Measurements from ENCODE around the gene HTD2. TPM values are rescaled to one million over a fixed set of nuclear protein-coding genes. Genes with fewer than 3 reads are reported as not detected.
"Not testable (repeated sequence)": the region's sequence is repeated elsewhere in the genome, so short reads cannot be mapped to it uniquely, and the experiment has no call there.

HTD2 gene
- total RNA-seq, 1 donor: 11.6 TPM

DNA sequence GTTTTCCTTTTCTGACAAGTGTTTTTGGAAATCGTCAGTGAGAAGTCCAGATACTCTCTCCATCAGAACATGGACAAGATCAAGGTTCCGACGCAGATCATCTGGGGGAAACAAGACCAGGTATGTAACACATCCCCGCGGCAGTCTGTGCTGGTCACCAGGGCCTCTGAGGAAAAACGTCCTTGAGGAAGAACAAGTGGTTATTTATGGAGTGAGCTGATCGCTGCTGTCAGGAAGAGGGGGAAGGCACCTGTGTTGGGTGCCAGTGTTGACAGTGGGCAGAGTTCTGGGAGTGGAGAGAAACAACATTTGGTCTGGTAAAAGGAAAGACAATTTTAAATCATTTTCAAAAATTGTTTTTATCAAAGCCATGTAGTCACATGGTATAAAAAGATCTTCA is 21.0 kb upstream of the HTD2 start:
- no peaks in the 10 kb centered on the region for H3K27me3 ChIP-seq (ENCODE audit: insufficient read depth, low read length)
- no peaks in the 10 kb centered on the region for H3K9me3 ChIP-seq (ENCODE audit: low read depth, low read length)
- H3K4me3 ChIP-seq (ENCODE audit: low read length): no peak overlapping the region
- no peaks in the 10 kb centered on the region for H3K4me1 ChIP-seq (ENCODE audit: insufficient read depth, low read length)

DNA sequence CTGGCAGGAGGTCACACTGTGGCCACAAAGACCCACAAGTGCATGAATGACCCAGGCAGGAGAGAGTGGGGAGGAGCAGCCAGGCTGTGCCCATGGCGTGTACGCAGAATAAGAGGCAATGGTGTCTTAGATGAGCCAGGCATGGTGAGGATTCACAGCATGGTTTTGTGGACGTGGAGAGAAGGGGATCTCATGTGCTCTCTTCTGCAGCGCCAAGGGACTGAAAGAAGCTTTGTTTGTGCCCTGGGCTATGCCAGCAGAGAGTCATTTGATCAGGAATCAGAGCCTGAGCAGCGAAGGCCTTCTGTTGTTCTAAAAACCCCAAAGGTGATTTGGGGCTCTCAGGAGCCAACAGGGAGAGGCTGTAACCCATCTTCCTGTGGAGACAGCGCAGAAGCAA is 19.0 kb upstream of the HTD2 start:
- no peaks in the 10 kb centered on the region for H3K9me3 ChIP-seq (ENCODE audit: low read depth, low read length)
- H3K4me1 ChIP-seq (ENCODE audit: insufficient read depth, low read length): no peaks in the 10 kb centered on the region
- no peaks in the 10 kb centered on the region for H3K27me3 ChIP-seq (ENCODE audit: insufficient read depth, low read length)
- H3K4me3 ChIP-seq (ENCODE audit: low read length): no peak overlapping the region

DNA sequence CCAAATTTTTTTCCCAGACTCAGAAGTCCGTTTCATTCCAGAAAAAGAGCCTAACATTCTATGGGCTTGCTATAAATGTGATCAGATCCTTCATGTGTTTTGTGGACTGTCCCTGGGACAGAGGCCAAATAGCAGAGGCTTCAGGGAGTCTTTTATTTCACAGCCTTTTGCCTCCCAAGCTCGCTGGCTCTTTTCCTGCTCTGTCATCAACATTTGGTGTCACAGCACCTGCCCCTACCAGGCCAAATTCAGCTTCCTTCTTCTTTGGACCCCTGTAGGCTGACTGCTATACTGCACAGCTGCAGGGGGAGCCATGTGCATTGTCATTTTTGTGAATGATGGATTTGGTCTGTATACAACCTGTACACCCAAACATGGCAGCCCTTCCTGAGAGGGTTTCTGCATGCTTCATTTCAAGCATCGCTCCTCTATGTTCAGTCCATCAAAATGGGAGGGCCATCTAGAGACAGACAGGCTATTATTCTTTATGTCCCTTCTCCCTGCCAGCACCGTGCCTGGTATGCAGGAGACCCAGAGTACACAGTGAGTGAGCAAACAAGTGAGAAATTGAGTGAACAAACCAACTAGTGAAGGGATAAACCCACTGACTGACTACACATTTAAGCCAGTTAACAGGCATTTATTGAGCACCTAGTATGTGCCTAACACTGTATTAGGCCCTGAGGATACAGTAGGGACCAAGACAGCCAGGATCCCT is 18.1 kb upstream of the HTD2 start:
- no peak overlapping the region for H3K4me3 ChIP-seq (ENCODE audit: low read length)
- H3K9me3 ChIP-seq (ENCODE audit: low read depth, low read length): no peaks in the 10 kb centered on the region
- H3K27me3 ChIP-seq (ENCODE audit: insufficient read depth, low read length): no peaks in the 10 kb centered on the region
- no peaks in the 10 kb centered on the region for H3K4me1 ChIP-seq (ENCODE audit: insufficient read depth, low read length)

DNA sequence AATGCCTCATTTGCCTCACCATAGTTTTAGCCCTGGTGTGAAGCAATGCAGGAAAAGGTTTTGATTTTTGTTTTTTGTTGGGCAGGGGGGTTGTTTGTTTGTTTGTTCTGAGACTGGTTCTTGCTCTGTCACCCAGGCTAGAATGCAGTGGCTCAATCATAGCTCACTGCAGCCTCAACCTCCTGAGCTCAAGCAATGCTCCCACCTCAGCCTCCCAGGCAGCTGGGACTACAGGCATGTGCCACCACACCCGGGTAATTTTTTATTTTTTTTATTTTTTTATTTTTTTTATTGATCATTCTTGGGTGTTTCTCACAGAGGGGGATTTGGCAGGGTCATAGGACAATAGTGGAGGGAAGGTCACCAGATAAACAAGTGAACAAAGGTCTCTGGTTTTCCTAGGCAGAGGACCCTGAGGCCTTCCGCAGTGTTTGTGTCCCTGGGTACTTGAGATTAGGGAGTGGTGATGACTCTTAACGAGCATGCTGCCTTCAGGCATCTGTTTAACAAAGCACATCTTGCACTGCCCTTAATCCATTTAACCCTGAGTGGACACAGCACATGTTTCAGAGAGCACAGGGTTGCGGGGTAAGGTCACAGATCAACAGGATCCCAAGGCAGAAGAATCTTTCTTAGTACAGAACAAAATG is 17.2 kb upstream of the HTD2 start:
- not testable (repeated sequence) for H3K4me1 ChIP-seq (ENCODE audit: insufficient read depth, low read length); H3K9me3 ChIP-seq (ENCODE audit: low read depth, low read length); H3K27me3 ChIP-seq (ENCODE audit: insufficient read depth, low read length); H3K4me3 ChIP-seq (ENCODE audit: low read length)

DNA sequence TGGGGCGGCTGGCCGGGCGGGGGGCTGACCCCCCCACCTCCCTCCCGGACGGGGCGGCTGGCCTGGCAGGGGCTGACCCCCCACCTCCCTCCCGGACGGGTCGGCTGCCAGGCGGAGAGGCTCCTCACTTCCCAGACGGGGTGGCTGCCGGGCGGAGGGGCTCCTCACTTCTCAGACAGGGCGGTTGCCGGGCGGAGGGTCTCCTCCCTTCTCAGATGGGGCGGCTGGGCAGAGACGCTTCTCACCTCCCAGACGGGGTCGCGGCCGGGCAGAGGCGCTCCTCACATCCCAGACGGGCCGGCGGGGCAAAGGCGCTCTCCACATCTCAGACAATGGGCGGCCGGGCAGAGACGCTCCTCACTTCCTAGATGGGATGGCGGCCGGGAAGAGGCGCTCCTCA is 15.9 kb upstream of the HTD2 start:
- H3K4me3 ChIP-seq (ENCODE audit: low read length); H3K4me1 ChIP-seq (ENCODE audit: insufficient read depth, low read length); H3K9me3 ChIP-seq (ENCODE audit: low read depth, low read length); H3K27me3 ChIP-seq (ENCODE audit: insufficient read depth, low read length): not testable (repeated sequence)

DNA sequence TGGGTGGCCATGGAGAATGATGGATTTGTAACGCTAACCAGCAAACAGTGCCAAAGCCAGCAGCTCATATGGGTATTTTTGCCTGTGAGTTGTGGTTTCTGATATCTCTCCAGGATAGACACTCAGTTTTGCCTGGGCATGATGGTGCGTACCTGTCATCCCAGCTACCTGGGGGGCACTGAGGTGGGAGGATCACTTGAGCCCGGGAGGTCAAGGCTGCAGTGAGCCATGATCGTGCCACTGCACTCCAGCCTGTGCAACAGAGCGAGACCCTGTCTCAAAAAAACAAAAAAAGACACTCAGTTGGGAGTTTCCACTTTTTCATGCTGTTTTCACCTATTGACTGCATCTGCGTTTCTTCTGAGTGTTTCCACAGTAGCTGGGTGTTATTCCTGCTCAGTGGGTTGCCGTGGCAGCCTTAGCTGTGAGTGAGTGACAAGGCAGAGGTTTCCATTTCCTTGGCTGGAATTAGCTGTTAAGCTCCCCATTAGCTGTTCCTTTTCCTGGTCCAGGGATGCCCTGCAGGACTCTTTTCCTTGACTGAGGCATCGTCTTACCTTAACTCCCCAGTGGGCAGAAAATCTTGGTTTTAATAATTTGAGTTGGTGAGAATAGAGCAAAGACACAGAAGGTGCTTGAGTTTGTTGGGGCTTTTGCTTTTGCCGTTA is 14.5 kb upstream of the HTD2 start:
- no peaks in the 10 kb centered on the region for H3K27me3 ChIP-seq (ENCODE audit: insufficient read depth, low read length)
- H3K9me3 ChIP-seq (ENCODE audit: low read depth, low read length): no peaks in the 10 kb centered on the region
- H3K4me3 ChIP-seq (ENCODE audit: low read length): no peak overlapping the region
- no peaks in the 10 kb centered on the region for H3K4me1 ChIP-seq (ENCODE audit: insufficient read depth, low read length)

DNA sequence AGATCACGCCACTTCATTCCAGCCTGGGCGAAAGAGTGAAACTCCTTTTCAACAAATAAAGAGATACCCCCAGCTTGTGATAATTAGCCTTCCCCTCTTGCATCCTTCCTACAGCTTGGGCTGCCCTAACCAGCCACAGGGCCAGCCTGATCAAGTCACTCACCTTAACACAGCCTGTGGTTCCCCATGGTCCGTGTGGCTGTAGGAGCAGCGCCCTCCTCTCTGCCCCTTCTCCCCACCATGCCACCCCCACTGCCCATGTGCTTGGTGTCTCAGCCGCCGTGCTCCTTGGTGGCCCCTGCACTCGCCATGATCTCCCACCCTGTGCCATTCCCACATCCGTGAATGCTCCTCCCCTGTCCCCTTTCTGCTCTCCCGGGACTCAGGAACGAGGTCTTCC is 13.5 kb upstream of the HTD2 start:
- Histone ChIP-seq H3K27me3 (ENCODE audit: insufficient read depth, low read length) (no peaks in the 10 kb centered on the region), H3K4me3 (ENCODE audit: low read length) (no peak overlapping the region), H3K9me3 (ENCODE audit: low read depth, low read length) (no peaks in the 10 kb centered on the region), H3K4me1 (ENCODE audit: insufficient read depth, low read length) (no peaks in the 10 kb centered on the region)

DNA sequence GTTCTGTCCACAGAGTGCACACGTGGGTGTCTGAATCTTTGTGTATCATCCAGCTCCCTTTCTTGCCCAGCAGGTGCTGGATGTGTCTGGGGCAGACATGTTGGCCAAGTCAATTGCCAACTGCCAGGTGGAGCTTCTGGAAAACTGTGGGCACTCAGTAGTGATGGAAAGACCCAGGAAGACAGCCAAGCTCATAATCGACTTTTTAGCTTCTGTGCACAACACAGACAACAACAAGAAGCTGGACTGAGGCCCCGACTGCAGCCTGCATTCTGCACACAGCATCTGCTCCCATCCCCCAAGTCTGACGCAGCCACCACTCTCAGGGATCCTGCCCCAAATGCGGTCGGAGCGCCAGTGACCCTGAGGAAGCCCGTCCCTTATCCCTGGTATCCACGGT is 12.8 kb upstream of the HTD2 start:
- no peaks in the 10 kb centered on the region for H3K27me3 ChIP-seq (ENCODE audit: insufficient read depth, low read length)
- no peak overlapping the region for H3K4me3 ChIP-seq (ENCODE audit: low read length)
- no peaks in the 10 kb centered on the region for H3K9me3 ChIP-seq (ENCODE audit: low read depth, low read length)
- no peaks in the 10 kb centered on the region for H3K4me1 ChIP-seq (ENCODE audit: insufficient read depth, low read length)

DNA sequence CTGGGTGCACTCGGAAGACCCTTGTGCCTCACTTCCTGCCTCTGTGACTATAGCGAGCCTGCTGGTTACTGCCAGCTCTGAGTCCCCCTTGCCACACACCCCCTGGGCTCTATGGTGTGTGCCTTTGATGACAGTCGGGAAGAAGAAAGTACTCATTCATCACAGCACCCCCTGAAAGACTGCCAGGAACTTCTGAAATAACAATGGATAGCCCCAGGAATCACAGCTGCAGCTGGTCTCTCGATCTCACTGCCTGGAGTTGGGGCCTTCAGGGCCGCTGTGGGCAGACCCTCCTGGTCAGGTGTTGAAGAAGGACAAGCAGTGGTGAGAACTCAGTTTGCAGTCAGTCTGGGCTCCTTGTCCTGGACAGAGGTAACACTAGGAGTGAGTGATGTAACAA is 10.1 kb upstream of the HTD2 start:
- Histone ChIP-seq H3K4me1 (ENCODE audit: insufficient read depth, low read length) (no peaks in the 10 kb centered on the region), H3K9me3 (ENCODE audit: low read depth, low read length) (no peaks in the 10 kb centered on the region), H3K27me3 (ENCODE audit: insufficient read depth, low read length) (peaks cover 3% of the 10 kb centered on the region), H3K4me3 (ENCODE audit: low read length) (no peak overlapping the region)

DNA sequence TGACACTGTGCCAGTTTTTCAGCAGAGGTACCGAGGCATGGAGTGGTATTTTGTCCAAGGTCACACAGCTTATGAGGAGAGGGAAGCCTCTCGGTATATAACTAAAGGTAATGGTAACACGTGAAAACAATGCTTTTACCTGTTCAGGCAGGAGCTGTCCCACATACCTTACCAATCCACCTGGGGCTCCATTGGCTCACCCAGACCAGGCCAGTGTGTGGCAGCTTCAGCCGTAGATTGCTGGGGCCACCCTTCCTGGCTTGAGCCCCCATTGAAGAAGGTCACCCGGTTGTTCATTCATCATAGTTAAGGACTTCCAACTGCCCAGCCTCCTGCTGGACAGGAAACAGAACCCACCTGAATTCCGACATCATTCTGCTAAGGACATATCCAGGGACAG is 9.5 kb upstream of the HTD2 start:
- no peak overlapping the region for H3K4me3 ChIP-seq (ENCODE audit: low read length)
- no peaks in the 10 kb centered on the region for H3K4me1 ChIP-seq (ENCODE audit: insufficient read depth, low read length)
- H3K9me3 ChIP-seq (ENCODE audit: low read depth, low read length): peaks cover 4% of the 10 kb centered on the region
- peaks cover 9% of the 10 kb centered on the region for H3K27me3 ChIP-seq (ENCODE audit: insufficient read depth, low read length)

DNA sequence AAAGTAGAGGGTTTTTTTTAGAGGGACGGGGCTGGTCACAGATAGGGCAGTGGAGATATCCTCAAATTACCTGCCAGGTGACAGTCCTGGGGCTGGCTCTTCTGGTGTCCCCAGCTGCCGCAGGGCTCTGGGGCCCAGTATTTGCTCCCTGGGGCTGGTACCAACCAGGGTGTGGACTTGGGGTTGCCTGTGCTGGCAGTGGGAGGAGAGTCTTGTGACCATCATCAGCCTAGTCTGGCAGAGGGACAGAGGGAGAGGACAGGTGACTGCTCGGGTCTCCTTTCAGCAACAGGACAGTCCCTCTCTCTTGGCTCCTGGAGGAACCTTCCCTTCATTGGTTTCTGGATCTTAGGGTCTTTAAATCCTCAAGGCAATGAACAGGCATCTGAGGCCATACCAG is 8.1 kb upstream of the HTD2 start:
- Histone ChIP-seq H3K4me3 (ENCODE audit: low read length) (no peak overlapping the region), H3K9me3 (ENCODE audit: low read depth, low read length) (peaks cover 4% of the 10 kb centered on the region), H3K4me1 (ENCODE audit: insufficient read depth, low read length) (no peaks in the 10 kb centered on the region), H3K27me3 (ENCODE audit: insufficient read depth, low read length) (peaks cover 10% of the 10 kb centered on the region)

DNA sequence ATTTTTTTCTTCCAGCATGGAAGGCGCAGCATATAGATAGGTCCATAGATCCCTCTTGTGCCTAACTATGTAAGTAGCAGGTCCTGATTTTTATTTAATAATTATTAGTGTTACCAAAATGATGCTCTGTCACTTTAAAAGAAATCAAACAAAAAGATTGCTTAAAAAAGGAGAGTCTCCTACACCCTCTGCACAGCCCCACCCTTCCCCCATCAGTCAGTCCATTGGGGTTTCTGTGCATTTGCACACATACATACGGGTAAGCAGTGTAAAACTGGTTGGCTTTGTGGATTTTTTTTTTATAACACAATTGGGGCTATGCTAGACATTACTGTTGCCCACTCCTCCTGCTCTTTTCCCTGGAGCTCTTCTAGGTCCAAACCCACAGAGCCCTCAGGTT is 7.2 kb upstream of the HTD2 start:
- Histone ChIP-seq H3K4me1 (ENCODE audit: insufficient read depth, low read length) (no peaks in the 10 kb centered on the region), H3K27me3 (ENCODE audit: insufficient read depth, low read length) (peaks cover 10% of the 10 kb centered on the region), H3K9me3 (ENCODE audit: low read depth, low read length) (peaks cover 4% of the 10 kb centered on the region), H3K4me3 (ENCODE audit: low read length) (no peak overlapping the region)

DNA sequence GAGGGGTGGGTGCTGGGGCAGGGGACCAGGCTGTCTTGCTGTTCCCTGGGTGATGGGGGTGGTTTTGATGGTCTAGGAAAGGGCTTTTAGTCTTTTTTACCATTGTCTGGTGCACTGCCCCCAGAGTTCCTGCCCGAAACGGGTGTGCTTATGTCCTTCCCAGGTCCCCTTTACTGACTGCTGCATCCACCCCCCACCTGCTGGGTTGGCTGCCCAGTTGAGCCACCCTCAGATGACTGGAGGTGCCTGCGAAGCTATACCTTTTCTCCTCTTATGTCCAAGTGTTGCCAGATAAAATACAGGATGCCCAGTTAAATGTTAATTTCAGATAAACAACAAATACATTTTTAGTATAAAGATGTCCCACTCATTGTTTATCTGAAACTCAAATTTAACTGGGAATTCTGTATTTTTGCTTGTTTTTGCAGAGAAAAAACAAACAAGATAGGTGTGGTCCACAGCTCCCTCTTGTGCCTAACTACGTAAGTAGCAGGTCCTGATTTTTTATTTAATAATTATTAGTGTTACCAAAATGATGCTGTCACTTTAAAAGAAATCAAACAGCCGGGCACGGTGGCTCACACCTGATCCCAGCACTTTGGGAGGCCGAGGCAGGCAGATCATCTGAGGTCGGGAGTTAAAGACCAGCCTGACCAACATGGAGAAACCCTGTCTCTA is 6.3 kb upstream of the HTD2 start:
- peaks cover 4% of the 10 kb centered on the region for H3K9me3 ChIP-seq (ENCODE audit: low read depth, low read length)
- no peaks in the 10 kb centered on the region for H3K4me1 ChIP-seq (ENCODE audit: insufficient read depth, low read length)
- H3K4me3 ChIP-seq (ENCODE audit: low read length): no peak overlapping the region
- H3K27me3 ChIP-seq (ENCODE audit: insufficient read depth, low read length): peaks cover 10% of the 10 kb centered on the region

DNA sequence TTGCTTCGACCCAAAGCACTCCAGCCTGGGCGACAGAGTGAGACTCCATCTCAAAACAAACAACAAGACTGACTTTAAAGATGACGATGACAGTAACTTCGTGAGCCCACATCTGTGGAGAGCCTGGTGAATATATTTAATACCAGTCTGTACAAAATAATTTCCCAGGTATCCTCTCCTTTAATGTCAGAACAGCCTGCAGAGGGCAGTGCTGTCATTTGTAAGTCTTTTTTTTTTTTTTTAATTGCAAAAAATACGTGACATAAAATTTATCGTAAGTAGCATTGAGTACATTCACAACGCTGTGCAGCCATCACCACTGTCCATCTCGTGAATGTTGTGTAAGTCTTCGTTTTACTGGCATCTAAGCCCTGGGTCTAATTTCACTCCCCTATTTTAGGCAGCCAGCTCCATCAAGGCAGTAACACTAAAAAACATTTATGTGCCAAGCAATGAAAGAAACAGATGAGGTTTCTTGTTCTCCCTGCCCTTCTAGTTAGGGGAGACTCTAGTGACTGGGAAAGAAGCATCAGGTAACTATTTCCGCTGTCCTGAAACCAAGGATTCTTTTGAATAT is 1.4 kb downstream of the HTD2 start:
- peak overlapping the region; percentile 93 for H3K4me3 ChIP-seq (ENCODE audit: low read length)
- no peaks in the 10 kb centered on the region for H3K9me3 ChIP-seq (ENCODE audit: low read depth, low read length)
- H3K4me1 ChIP-seq (ENCODE audit: insufficient read depth, low read length): peaks cover 25% of the 10 kb centered on the region
- H3K27me3 ChIP-seq (ENCODE audit: insufficient read depth, low read length): no peaks in the 10 kb centered on the region

DNA sequence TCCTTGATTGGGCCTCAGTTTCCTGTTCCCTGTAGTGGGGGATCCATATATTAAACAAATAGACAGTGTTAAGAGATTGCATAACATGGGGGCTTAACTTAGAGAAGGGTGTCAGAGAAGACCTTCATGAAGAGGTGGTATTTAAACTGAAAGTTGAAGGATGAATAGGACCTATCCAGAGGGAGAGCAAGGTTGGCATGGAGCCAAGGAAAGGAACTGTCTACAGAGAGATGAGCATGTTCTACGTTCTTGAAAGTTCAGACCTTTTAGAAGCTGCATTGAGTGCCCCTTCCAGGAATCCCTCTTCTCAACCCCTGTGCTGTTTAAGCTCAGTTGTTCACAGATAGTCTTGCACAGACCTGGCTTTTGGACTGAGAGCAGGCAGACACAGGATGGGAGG is 2.4 kb downstream of the HTD2 start:
- H3K4me1 ChIP-seq (ENCODE audit: insufficient read depth, low read length): peaks cover 25% of the 10 kb centered on the region
- H3K9me3 ChIP-seq (ENCODE audit: low read depth, low read length): no peaks in the 10 kb centered on the region
- no peak overlapping the region for H3K4me3 ChIP-seq (ENCODE audit: low read length)
- no peaks in the 10 kb centered on the region for H3K27me3 ChIP-seq (ENCODE audit: insufficient read depth, low read length)

All from mononuclear cell (primary cell).